SK-N-DZ (cell line): ENCODE data around the gene HARS1.
"Not testable (repeated sequence)": the region's sequence is repeated elsewhere in the genome, so short reads cannot be mapped to it uniquely, and the experiment has no call there.

ENCODE experiments used
- DNase-seq: peaks from one replicate; pipeline ENCODE4 v3.0.0-alpha.2; 2015; ENCODE audit warnings: low spot score

The HARS1 gene

GRCh38 chr5:140677947-140678346 is 13.2 kb downstream of the HARS1 start:
- no peak for DNase-seq

- DNase-seq, result no peak
These were observed 16.5 kb downstream of the HARS1 start for GRCh38 chr5:140674629-140675028.

GRCh38 chr5:140674211-140674610 is 17.0 kb downstream of the HARS1 start:
- no peak for DNase-seq

GRCh38 chr5:140673187-140673976 is 17.8 kb downstream of the HARS1 start, which contains the start of gene DND1:
Gene DND1 (minus strand): TSS chr5:140673576. CDS start chr5:140673542, 34 bp downstream.
- no peak for DNase-seq

- DNase-seq, result no peak
These were observed 18.5 kb downstream of the HARS1 start for GRCh38 chr5:140672455-140673186.

- DNase-seq, result no peak
These were observed 19.6 kb downstream of the HARS1 start for GRCh38 chr5:140671472-140672125.

- not testable (repeated sequence) for DNase-seq
These were observed 20.1 kb downstream of the HARS1 start for GRCh38 chr5:140671035-140671434.

GRCh38 chr5:140664359-140665119 is 26.6 kb downstream of the HARS1 start, which contains the start of gene WDR55:
Gene WDR55 (plus strand): TSS chr5:140664904. CDS start chr5:140664913, 9 bp downstream.
- DNase-seq, result peak; percentile 96

- no peak for DNase-seq
These were observed 27.2 kb downstream of the HARS1 start for GRCh38 chr5:140664030-140664358.

GRCh38 chr5:140660371-140660770 is 30.8 kb downstream of the HARS1 start:
- not testable (repeated sequence) for DNase-seq

GRCh38 chr5:140658870-140659269 is 32.3 kb downstream of the HARS1 start:
- DNase-seq, result no peak

GRCh38 chr5:140647042-140647419 is 44.1 kb downstream of the HARS1 start:
- DNase-seq, result no peak

GRCh38 chr5:140642718-140643117 is 48.5 kb downstream of the HARS1 start:
- no peak for DNase-seq

- no peak for DNase-seq
These were observed 49.5 kb downstream of the HARS1 start for GRCh38 chr5:140641716-140642115.

- peak; percentile 88 for DNase-seq
These were observed 51.8 kb downstream of the HARS1 start, which contains the start of gene TMCO6 for GRCh38 chr5:140639148-140639981. Gene TMCO6 (plus strand): TSS chr5:140639451. CDS start chr5:140639528, 77 bp downstream.

- DNase-seq, result not testable (repeated sequence)
These were observed 52.3 kb downstream of the HARS1 start for GRCh38 chr5:140638898-140639147.

GRCh38 chr5:140637371-140638100 is 53.6 kb downstream of the HARS1 start:
- DNase-seq, result no peak

GRCh38 chr5:140635291-140636257 is 55.6 kb downstream of the HARS1 start:
- no peak for DNase-seq

GRCh38 chr5:140634103-140634502 is 57.1 kb downstream of the HARS1 start:
- DNase-seq, result no peak
